Fibroblast of the aortic adventitia (primary cell): Measurements from ENCODE around the gene RAE1. TPM values are rescaled to one million over a fixed set of nuclear protein-coding genes. Genes with fewer than 3 reads are reported as not detected.
"Not testable (repeated sequence)": the region's sequence is repeated elsewhere in the genome, so short reads cannot be mapped to it uniquely, and the experiment has no call there.

Experiments
- DNase-seq: peaks from one replicate; pipeline ENCODE4 v3.0.0-alpha.2; 2010; ENCODE audit warnings: low read depth
- H3K4me3 ChIP-seq: 2 replicates; pipeline ENCODE4 v1.5.1; 2011; ENCODE audit warnings: low read depth, mild to moderate bottlenecking, control low read depth, low read length, moderate library complexity
- CTCF ChIP-seq: IDR thresholded peaks from 2 replicates; pipeline ENCODE4 v1.5.1; 2011; ENCODE audit warnings: mild to moderate bottlenecking, low read length, control low read depth, inconsistent platforms; ENCODE audit not compliant: insufficient read depth
- total RNA-seq: library from RNA; depleted of rRNA; stranded (reverse); fragments of >200 nt; gene quantifications from 2 replicates; pipeline ENCODE4 v1.2.3, GENCODE V29; 2012; ENCODE audit warnings: low replicate concordance

Gene RAE1
- total RNA-seq, 1 donor: 24.8 TPM

GRCh38 chr20:57415771-57416170 lies 64.7 kb downstream of the RAE1 start:
- H3K4me3 ChIP-seq: no peak overlapping the region
- no peak for DNase-seq
- no peak for TF ChIP-seq CTCF

- TF ChIP-seq CTCF: no peak
- no peak for DNase-seq
- H3K4me3 ChIP-seq: no peak overlapping the region
These were observed 65.4 kb downstream of the RAE1 start for GRCh38 chr20:57416296-57417022.

- no peak for TF ChIP-seq CTCF
- H3K4me3 ChIP-seq: no peak overlapping the region
- DNase-seq: no peak
These were observed 66.1 kb downstream of the RAE1 start for GRCh38 chr20:57417051-57417689.

GRCh38 chr20:57417830-57418780 lies 67.0 kb downstream of the RAE1 start:
- no peak overlapping the region for H3K4me3 ChIP-seq
- no peak for DNase-seq
- TF ChIP-seq CTCF: no peak

- DNase-seq, H3K4me3 ChIP-seq: not testable (repeated sequence)
These were observed 68.4 kb downstream of the RAE1 start for GRCh38 chr20:57419479-57419878.

GRCh38 chr20:57420571-57421252 lies 69.7 kb downstream of the RAE1 start:
- DNase-seq: no peak
- no peak for TF ChIP-seq CTCF
- H3K4me3 ChIP-seq: no peak overlapping the region
